Measurements from ENCODE around the gene SCMH1. TPM values are rescaled to one million over a fixed set of nuclear protein-coding genes. Genes with fewer than 3 reads are reported as not detected.
A peak's percentile ranks its signal among the peaks of the same experiment; 100 is the strongest.

The SCMH1 gene
- total RNA-seq, 1 experiment from 2014 or later, result 21.6 TPM

DNA sequence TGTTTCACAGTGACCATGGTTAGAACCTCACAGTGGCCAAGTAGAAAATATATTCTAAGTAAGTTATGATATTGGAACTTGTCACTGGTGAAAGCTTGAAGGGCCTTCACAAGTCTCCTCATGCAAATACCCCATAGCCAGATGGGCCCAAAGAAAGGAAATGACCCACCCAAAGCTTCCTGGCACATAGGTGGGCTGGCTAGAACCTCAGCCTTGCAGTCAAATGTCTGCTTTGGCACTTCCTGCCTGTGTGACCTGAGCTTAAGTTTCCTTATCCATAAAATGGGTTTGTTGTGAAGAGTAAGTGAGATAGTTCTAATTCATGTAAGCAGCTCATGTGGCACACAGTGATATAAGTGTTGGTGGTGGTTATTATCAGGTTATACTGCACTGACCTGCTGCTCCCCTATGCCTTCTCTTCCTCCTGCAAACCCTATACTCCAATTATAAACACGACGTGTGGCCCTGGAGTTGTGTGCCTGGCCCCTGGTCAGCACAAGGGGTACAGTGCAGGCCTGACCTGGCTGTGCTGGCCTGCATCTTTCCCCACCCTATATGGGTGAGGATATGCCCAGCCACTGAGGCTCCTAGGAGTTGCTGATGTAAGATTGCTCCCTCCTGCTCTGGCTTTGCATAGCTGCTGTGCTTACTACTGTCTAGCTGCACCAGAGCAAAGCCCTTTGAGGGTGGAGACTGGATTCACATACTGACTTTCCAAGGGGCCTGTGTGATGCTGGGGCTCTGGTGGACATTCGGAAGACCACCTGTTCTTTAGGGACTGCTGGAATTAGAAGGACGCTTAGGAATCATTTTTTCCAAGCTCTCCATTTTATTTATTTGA lies 215.9 kb downstream of the SCMH1 start:
- DNase-seq (ENCODE audit: low read depth), result no peak

DNA sequence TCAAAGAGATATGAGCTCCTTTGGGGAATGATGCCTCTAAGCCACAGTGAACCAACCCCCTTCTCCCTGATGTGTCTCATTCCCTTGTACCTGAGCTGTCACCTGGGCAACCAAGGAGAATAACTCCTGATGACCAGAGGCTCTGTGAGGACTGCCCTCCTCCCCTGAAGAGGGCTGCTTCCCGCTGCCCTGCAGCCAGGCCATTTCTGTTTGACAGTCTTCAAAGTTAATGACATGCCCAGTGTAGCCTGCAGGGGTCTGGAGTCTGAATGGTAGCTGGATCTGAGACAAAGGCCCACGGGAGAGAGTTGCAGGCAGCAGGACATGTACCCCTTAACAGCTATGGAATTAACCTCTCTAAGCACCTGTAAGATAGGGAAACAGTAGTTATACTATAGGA lies 217.2 kb downstream of the SCMH1 start:
- no peak for DNase-seq (ENCODE audit: low read depth)

DNA sequence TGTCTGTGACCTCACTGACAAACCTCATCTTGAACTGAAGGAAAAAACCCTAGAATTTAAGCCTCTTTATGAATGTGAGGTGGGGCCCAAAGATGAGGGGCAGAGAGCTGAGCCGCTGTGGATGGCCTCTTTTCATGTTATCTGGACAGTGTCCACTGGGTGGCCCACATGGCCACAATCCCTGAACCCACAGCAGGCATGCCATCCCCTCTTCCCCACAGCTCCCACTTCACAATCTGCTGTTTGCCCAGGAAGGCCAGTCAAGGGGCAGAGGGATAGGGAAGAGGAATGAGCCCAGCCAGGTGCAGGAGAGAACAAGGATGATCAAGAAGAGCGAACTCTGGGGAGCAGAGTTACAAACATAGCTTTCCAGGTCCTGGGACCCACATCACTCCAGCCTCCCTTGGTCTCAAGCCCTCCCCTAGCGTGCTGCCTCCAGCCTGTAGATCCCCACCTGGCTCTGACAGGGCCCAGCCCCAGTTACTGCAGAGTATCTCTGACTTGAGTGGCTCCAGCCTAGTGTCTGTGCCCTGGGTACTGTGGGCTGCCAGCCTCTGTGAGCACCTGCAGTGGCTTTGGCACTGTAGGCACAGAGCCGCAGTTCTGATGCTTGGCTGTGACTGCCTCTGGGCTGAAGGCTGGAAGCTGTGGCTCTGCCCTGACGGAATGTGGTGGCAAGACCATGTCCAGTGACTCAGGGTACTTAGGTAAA lies 218.7 kb downstream of the SCMH1 start:
- DNase-seq (ENCODE audit: low read depth), result peak; percentile 26

GRCh38 chr1:41022424-41022823 lies 219.7 kb downstream of the SCMH1 start:
- no peak for DNase-seq (ENCODE audit: low read depth)

GRCh38 chr1:41021526-41022308 lies 220.4 kb downstream of the SCMH1 start, which contains the start of gene SLFNL1:
Gene SLFNL1 (minus strand): TSS chr1:41021725. CDS start chr1:41020660, 1,065 bp downstream.
- DNase-seq (ENCODE audit: low read depth), result peak; percentile 39

DNA sequence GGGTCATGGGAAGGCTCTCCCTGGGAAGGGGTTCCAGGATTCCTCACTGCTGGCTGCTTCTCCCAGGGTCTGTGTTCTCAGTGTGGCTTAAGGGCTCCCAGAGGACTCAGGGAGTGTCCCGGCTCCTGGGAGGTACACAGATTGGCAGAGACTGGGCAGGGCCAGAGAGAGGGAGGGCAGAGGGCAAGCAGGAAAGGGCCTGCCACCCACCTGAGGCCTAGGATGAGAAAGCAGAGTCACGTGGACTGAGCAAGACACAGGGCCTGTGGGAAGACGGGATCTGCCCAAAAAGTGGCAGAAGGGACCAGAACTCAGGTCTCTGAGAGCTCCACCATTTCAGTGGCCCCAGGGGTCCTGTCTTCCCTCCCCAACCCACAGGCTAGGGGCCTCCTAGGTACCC lies 221.5 kb downstream of the SCMH1 start:
- no peak for DNase-seq (ENCODE audit: low read depth)

DNA sequence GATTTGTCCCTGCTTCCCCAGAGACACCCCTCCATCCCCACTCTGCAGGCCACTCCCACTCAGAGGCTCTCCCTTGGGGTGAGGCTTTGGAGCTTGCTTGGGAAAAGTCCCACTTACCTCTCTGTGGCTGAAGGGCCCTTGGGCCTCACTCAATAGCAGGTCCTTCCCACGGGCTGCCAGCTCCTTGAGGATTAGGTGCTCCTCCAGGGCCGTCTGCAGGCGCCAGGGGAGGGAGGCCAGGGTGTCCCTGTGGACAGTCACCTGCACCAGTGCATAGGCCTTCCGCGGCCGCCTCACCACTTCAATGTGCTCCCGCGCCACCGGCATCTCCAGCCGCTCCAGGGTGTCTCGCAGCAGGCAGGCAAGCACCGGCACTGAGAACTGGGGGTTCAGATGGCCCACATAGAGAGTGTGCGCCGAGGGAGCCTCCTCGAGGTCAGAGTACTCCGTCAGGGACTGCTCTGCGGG lies 222.0 kb downstream of the SCMH1 start:
- DNase-seq (ENCODE audit: low read depth), result no peak

DNA sequence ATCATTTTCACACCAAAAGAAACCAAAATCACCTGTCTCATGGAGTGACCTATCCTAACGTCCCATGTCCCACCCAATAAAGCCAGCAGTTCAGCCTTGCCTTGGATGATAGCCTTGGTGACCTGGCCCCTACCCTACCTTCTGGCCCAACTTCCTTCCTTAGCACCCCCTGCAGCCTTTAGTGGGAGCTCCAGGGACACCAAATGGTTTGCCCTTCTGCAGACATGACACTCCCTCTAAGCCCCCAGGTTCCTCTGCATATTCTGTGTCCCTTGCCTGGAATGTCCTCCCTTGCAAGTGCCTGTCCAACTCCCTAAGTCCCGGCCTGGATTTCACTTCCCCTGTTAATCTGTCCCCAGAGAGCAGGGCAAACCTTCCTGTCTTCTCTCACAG lies 222.8 kb downstream of the SCMH1 start:
- DNase-seq (ENCODE audit: low read depth), result no peak

- no peak for DNase-seq (ENCODE audit: low read depth)
These were observed 224.1 kb downstream of the SCMH1 start for GRCh38 chr1:41018018-41018410.

- DNase-seq (ENCODE audit: low read depth), result no peak
These were observed 224.7 kb downstream of the SCMH1 start for GRCh38 chr1:41017141-41018017.

DNA sequence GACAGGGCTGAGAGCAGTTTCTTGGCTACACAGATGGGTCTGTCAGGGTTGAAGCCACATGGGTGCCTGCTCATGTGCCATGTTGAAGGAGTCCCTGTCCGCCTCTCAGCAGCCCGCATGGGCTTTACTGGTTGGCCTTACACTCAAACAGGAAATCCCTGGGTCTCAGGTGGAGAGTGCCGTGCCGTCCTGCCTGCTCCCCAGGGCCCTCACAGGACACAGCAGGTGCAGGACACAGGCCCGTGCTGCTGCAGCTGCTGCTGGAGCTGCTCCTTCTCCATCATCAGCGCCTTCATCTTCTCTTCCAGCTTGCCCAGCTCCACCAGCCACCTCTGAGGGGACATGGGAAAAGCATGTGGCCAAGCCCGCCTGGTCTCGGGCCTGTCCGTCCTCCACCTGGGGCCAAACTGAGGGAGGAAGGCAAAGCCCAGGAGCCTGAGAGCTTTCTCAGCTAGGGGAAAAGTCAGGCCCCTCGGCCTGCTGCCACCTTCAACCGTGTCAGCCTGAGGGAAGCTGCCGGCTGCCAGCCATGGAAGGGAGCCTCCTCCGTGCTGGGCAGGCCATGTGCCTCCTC lies 226.1 kb downstream of the SCMH1 start:
- no peak for DNase-seq (ENCODE audit: low read depth)

GRCh38 chr1:41015281-41015896 lies 226.7 kb downstream of the SCMH1 start:
- no peak for DNase-seq (ENCODE audit: low read depth)

GRCh38 chr1:41014871-41015270 lies 227.2 kb downstream of the SCMH1 start:
- no peak for DNase-seq (ENCODE audit: low read depth)

DNA sequence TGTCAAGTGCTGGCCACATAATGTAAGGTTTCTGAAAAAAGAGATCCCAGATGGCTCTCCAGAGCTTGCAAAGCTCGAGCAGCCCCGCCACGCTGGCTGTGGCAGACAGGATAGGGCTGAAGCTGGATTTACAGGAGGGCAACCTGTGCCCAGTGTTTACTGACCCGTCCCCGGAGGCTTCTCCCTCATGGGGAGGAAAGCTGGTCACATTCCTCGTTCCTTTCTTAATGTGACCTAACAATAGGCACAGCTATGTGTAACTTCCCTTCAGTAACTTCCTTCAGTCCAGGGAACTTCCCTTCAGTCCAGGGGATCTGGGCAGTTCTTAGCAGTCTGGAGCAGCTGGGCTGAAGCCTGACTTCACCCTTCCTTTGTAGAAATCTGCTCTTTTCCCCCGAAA lies 228.3 kb downstream of the SCMH1 start:
- no peak for DNase-seq (ENCODE audit: low read depth)

GRCh38 chr1:41013024-41013423 lies 229.1 kb downstream of the SCMH1 start:
- DNase-seq (ENCODE audit: low read depth), result no peak

GRCh38 chr1:41010345-41010744 lies 231.8 kb downstream of the SCMH1 start:
- no peak for DNase-seq (ENCODE audit: low read depth)

DNA sequence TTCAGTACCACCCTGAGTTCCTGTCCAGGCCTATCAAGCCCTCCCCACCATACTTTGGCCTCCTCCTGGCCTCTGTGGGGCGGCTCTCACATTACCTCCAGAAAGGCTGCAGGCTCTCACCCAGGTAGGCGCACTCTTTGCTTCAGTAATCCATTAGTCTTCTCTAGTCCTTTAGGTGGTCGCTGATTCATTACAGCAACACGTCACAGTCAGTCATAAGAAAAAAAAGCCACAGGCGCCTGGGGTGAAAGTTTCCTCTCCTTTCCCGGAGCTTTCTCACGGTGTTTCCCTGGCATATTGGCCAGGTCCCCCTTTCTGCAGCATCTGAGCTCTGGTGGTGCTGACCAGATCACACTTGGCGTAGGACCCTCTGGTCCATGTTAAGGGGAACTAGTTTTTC lies 232.6 kb downstream of the SCMH1 start:
- no peak for DNase-seq (ENCODE audit: low read depth)

GRCh38 chr1:41006942-41007865 lies 234.9 kb downstream of the SCMH1 start:
- peak; percentile 14 for DNase-seq (ENCODE audit: low read depth)

GRCh38 chr1:41005876-41006275 lies 236.2 kb downstream of the SCMH1 start:
- no peak for DNase-seq (ENCODE audit: low read depth)

Measured in LHCN-M2 (cell line).